Measurements from ENCODE around the gene ATAD3B. TPM values are rescaled to one million over a fixed set of nuclear protein-coding genes. Genes with fewer than 3 reads are reported as not detected.
"Not testable (repeated sequence)": the region's sequence is repeated elsewhere in the genome, so short reads cannot be mapped to it uniquely, and the experiment has no call there.

Gene ATAD3B
- total RNA-seq, 5 donors from 2014 or later (not counting 1 experiment from before 2014, with no cell fraction given) = 52.1 to 69.3 (median 57.2) TPM

DNA sequence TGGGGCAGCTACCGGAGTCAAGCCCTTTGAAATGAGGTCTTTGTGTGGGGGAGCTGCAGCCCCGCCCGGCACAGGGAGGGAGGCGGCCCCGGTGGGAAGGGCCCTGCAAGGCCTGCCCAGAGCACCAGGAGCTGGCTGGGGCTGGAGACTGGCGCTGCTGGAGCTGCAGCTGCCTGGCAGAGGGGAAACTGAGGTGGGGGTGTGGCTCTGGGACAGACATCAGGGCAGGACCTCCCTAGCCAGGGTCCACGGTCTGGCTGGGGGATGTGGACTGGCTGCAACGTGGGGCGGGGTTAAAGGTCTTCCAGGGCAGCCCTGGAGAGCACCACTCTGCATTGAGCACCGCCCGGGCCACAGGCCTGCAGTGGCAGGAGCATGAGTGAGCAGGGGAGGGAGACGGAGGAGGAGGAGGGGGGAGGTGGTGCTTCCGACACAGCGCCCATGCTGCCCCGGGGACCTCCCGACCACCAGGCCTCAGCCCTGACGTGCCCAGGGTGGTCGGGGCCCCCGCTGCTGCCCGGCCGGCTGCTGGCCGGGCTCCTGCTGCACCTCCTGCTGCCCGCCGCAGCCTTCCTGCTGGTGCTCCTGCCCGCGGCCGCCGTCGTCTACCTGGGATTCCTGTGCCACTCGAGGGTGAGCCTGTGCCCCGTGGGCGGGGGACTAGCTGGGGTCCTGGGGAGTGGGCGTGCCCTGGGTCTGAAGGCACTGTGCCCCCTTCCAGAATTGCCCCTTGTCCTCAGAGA lies 45.6 kb upstream of the ATAD3B start:
- ChIA-PET POLR2A (no interaction called here), CTCF (interaction anchor here (0.6 kb wide), 2 partner anchors 26 to 29 kb away, joined by 7 to 8 read pairs; no protein-coding TSS in a partner anchor)
- Histone ChIP-seq H3K27ac (ENCODE audit: low read length) (no peak overlapping the region), H3K36me3 (ENCODE audit: control insufficient read depth in 2 of 2, extremely low read depth in 1 of 2, insufficient read depth in 1 of 2, low read length in 1 of 2) (no peaks in the 10 kb centered on the region), H3K4me1 (ENCODE audit: control insufficient read depth in 1 of 2, extremely low read depth in 1 of 2, insufficient read depth in 2 of 2, low read length in 2 of 2) (peaks cover 0 to 12% of the 10 kb centered on the region in 2 experiments), H3K4me3 (ENCODE audit: control insufficient read depth in 1 of 2, extremely low read depth in 1 of 2, low read length in 1 of 2) (no peak overlapping the region), H3K9me3 (no peaks in the 10 kb centered on the region), H3K27me3 (replicated peaks in 1 of 2; ENCODE audit: control insufficient read depth in 2 of 2, extremely low read depth in 1 of 2, insufficient read depth in 2 of 2, low read length in 1 of 2) (peaks cover 0 to 82% of the 10 kb centered on the region in 2 experiments)
- H3K27me3 Mint-ChIP-seq = peaks cover 14 to 40% of the 10 kb centered on the region in 2 donors
- H3K9me3 Mint-ChIP-seq = no peaks in the 10 kb centered on the region
- ATAC-seq (replicated peaks in 1 of 4) = peak in 2 of 4 experiments; percentile 30 to 32
- no peaks in the 10 kb centered on the region for H3K36me3 Mint-ChIP-seq
- 60% methylated on average over 33 of the region's 33 CpGs for WGBS (ENCODE audit: insufficient coverage)
- peaks cover 3 to 7% (median 3%) of the 10 kb centered on the region in 3 donors for H3K4me1 Mint-ChIP-seq
- DNase-seq = no peak
- no peak overlapping the region for H3K27ac Mint-ChIP-seq
- peak overlapping the region in 1 of 3 donors; percentile 35 for H3K4me3 Mint-ChIP-seq

DNA sequence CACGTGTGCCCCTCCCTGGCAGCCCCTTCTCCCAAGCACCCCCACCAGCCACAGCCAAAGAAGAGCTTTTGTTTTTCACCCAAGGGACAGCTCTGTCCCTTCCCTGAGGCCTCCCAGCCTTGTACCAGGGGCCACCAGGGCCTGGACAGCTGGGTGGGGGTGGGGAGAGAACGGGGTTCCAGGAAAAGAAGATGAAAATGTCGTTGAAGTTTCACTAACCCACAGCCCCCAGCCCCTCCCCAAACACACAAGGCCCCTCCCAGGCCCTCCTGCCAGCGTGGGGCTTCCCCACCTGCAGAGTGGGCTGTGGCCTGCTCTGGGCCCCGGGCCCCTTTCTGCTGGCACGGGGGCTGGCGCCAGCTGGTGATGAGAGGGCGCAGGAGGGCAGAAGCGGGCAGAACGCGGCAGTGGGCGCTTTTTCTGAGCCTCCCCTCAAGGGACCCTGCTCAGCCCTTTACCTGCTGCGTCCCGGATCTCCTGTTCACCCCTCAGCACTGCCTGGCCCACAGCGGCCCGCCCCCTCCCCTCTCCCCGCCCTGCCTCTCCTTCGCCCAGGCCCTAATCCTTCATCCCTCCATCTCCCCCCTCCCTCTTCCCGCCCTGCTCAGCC lies 45.0 kb upstream of the ATAD3B start:
- Mint-ChIP-seq H3K36me3 (no peaks in the 10 kb centered on the region), H3K4me3 (peak overlapping the region in 1 of 3 donors; percentile 35), H3K4me1 (peaks cover 3 to 7% (median 3%) of the 10 kb centered on the region in 3 donors), H3K27ac (no peak overlapping the region), H3K9me3 (no peaks in the 10 kb centered on the region), H3K27me3 (peaks cover 14 to 39% of the 10 kb centered on the region in 2 donors)
- Histone ChIP-seq H3K36me3 (ENCODE audit: control insufficient read depth in 2 of 2, extremely low read depth in 1 of 2, insufficient read depth in 1 of 2, low read length in 1 of 2) (no peaks in the 10 kb centered on the region), H3K27ac (ENCODE audit: low read length) (no peak overlapping the region), H3K27me3 (replicated peaks in 1 of 2; ENCODE audit: control insufficient read depth in 2 of 2, extremely low read depth in 1 of 2, insufficient read depth in 2 of 2, low read length in 1 of 2) (peaks cover 0 to 82% of the 10 kb centered on the region in 2 experiments), H3K4me3 (ENCODE audit: control insufficient read depth in 1 of 2, extremely low read depth in 1 of 2, low read length in 1 of 2) (no peak overlapping the region), H3K4me1 (ENCODE audit: control insufficient read depth in 1 of 2, extremely low read depth in 1 of 2, insufficient read depth in 2 of 2, low read length in 2 of 2) (peaks cover 0 to 10% of the 10 kb centered on the region in 2 experiments), H3K9me3 (no peaks in the 10 kb centered on the region)
- ChIA-PET POLR2A (no interaction called here), CTCF (interaction anchor here (0.6 kb wide), 2 partner anchors 25 to 30 kb away, joined by 7 to 8 read pairs; no protein-coding TSS in a partner anchor)
- WGBS (ENCODE audit: insufficient coverage) = 3% methylated on average over 10 of the region's 19 CpGs
- ATAC-seq (replicated peaks in 1 of 4) = peak in 3 of 4 experiments; percentile 10 to 67 (median 16)
- no peak for DNase-seq

DNA sequence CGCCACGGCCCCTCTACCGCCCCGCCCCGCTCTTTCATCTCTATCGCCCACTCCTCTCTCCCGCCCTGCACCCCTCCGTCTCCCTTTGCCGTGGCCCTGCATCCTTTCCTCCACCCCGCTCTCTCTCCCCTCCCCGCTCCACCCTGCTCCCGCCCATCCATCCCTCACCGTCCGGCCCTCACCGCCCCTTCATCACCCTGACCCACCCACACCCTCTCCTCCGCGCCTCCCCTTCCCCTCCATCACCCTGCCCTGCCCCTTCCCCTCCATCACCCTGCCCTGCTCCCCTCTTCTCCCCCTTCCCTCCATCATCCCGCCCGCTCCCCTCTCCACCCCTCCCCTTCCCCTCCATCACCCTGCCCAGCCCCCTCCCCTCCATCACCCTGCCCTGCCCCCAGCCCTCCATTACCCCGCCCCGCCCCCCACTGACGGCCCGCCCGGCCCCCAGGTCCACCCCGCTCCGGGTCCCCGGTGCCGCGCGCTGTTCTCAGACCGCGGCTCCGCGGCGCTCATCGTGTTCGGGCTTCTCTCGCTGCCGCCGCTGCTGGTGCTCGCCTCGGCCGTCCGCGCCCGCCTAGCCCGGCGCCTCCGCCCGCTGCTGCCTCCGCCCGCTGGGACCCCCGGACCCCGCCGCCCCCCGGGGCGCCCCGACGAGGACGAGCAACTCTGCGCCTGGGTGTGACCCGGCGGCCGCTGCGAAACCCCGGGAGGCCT lies 44.3 kb upstream of the ATAD3B start:
- H3K27ac ChIP-seq (ENCODE audit: low read length) = no peak overlapping the region
- ATAC-seq (replicated peaks in 1 of 4) (peak in 2 of 4 experiments; percentile 21 to 31), DNase-seq (no peak)
- peaks cover 0 to 10% of the 10 kb centered on the region in 2 experiments for H3K4me1 ChIP-seq (ENCODE audit: control insufficient read depth in 1 of 2, extremely low read depth in 1 of 2, insufficient read depth in 2 of 2, low read length in 2 of 2)
- H3K9me3 Mint-ChIP-seq = no peaks in the 10 kb centered on the region
- CTCF ChIA-PET = no interaction called here
- peaks cover 3 to 7% (median 3%) of the 10 kb centered on the region in 3 donors for H3K4me1 Mint-ChIP-seq
- peaks cover 12 to 38% of the 10 kb centered on the region in 2 donors for H3K27me3 Mint-ChIP-seq
- H3K4me3 Mint-ChIP-seq = peak overlapping the region in 1 of 3 donors; percentile 35
- no peaks in the 10 kb centered on the region for H3K36me3 ChIP-seq (ENCODE audit: control insufficient read depth in 2 of 2, extremely low read depth in 1 of 2, insufficient read depth in 1 of 2, low read length in 1 of 2)
- H3K27me3 ChIP-seq (replicated peaks in 1 of 2; ENCODE audit: control insufficient read depth in 2 of 2, extremely low read depth in 1 of 2, insufficient read depth in 2 of 2, low read length in 1 of 2) = peaks cover 0 to 82% of the 10 kb centered on the region in 2 experiments
- WGBS (ENCODE audit: insufficient coverage) = 10% methylated on average over 54 of the region's 66 CpGs
- no peaks in the 10 kb centered on the region for H3K36me3 Mint-ChIP-seq
- H3K4me3 ChIP-seq (ENCODE audit: control insufficient read depth in 1 of 2, extremely low read depth in 1 of 2, low read length in 1 of 2) = no peak overlapping the region
- H3K9me3 ChIP-seq = no peaks in the 10 kb centered on the region
- H3K27ac Mint-ChIP-seq = no peak overlapping the region
- POLR2A ChIA-PET = no interaction called here

DNA sequence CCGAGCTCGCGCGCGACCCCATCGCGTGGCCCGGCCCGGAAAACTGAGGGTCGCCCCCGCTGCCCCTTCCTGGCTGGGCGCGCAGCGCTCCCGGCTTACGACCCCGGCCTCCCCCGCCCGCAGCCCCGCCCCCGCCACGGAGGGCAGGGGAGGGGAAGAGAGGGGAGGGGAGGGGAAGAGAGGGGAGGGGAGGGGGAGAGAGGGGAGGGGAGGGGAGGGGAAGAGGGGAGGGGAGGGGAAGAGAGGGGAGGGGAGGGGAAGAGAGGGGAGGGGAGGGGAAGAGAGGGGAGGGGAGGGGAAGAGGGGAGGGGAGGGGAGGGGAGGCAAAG lies 43.8 kb upstream of the ATAD3B start:
- DNase-seq (no peak), ATAC-seq (replicated peaks in 1 of 4) (no peak)
- POLR2A ChIA-PET = no interaction called here
- Histone ChIP-seq H3K4me1 (ENCODE audit: control insufficient read depth in 1 of 2, extremely low read depth in 1 of 2, insufficient read depth in 2 of 2, low read length in 2 of 2) (peaks cover 0 to 10% of the 10 kb centered on the region in 2 experiments), H3K27me3 (replicated peaks in 1 of 2; ENCODE audit: control insufficient read depth in 2 of 2, extremely low read depth in 1 of 2, insufficient read depth in 2 of 2, low read length in 1 of 2) (peaks cover 0 to 81% of the 10 kb centered on the region in 2 experiments), H3K36me3 (ENCODE audit: control insufficient read depth in 2 of 2, extremely low read depth in 1 of 2, insufficient read depth in 1 of 2, low read length in 1 of 2) (no peaks in the 10 kb centered on the region), H3K27ac (ENCODE audit: low read length) (no peak overlapping the region), H3K9me3 (no peaks in the 10 kb centered on the region), H3K4me3 (ENCODE audit: control insufficient read depth in 1 of 2, extremely low read depth in 1 of 2, low read length in 1 of 2) (no peak overlapping the region)
- H3K27ac Mint-ChIP-seq = no peak overlapping the region
- H3K36me3 Mint-ChIP-seq = no peaks in the 10 kb centered on the region
- H3K9me3 Mint-ChIP-seq = no peaks in the 10 kb centered on the region
- H3K4me1 Mint-ChIP-seq = peaks cover 3 to 7% (median 3%) of the 10 kb centered on the region in 3 donors
- peaks cover 7 to 35% of the 10 kb centered on the region in 2 donors for H3K27me3 Mint-ChIP-seq
- no peak overlapping the region for H3K4me3 Mint-ChIP-seq
- 2% methylated on average over 10 of the region's 22 CpGs for WGBS (ENCODE audit: insufficient coverage)
- CTCF ChIA-PET = no interaction called here

DNA sequence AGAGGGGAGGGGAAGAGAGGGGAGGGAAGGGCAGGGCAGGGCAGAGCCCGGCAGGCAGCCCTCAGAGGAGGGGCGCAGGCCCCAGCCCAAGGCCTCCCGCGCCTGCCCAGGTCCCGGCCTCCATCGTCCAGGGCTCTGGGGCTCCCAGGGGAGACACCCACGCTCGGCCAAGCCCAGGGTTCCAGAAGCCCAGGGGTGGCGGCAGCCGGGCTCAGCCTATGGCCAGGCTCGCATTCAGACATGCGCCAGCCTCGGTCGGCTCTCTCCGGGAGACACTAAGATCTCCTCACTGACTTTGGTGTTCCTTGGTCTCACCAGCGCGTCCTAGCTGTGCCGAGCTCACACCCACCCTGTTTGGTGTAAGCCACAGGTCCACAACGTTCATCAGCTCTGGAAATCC lies 43.4 kb upstream of the ATAD3B start:
- Mint-ChIP-seq H3K9me3 (no peaks in the 10 kb centered on the region), H3K27me3 (peaks cover 7 to 34% of the 10 kb centered on the region in 2 donors), H3K4me1 (peaks cover 3 to 7% (median 3%) of the 10 kb centered on the region in 3 donors), H3K27ac (no peak overlapping the region), H3K4me3 (peak overlapping the region; percentile 7 to 63 (median 50)), H3K36me3 (no peaks in the 10 kb centered on the region)
- POLR2A ChIA-PET = interaction anchor here in 1 of 2 donors (0.7 kb wide), 1 partner anchor 458 kb away, joined by 7 read pairs; no protein-coding TSS in a partner anchor
- CTCF ChIA-PET = interaction anchor here in 1 of 2 donors (0.6 kb wide), 1 partner anchor 119 kb away, joined by 3 read pairs; no protein-coding TSS in a partner anchor
- WGBS (ENCODE audit: insufficient coverage) = 89% methylated on average over 19 of the region's 19 CpGs
- H3K9me3 ChIP-seq = no peaks in the 10 kb centered on the region
- H3K36me3 ChIP-seq (ENCODE audit: control insufficient read depth in 2 of 2, extremely low read depth in 1 of 2, insufficient read depth in 1 of 2, low read length in 1 of 2) = no peaks in the 10 kb centered on the region
- DNase-seq (no peak), ATAC-seq (replicated peaks in 1 of 4) (no peak)
- H3K4me1 ChIP-seq (ENCODE audit: control insufficient read depth in 1 of 2, extremely low read depth in 1 of 2, insufficient read depth in 2 of 2, low read length in 2 of 2) = peaks cover 0 to 10% of the 10 kb centered on the region in 2 experiments
- peaks cover 0 to 81% of the 10 kb centered on the region in 2 experiments for H3K27me3 ChIP-seq (replicated peaks in 1 of 2; ENCODE audit: control insufficient read depth in 2 of 2, extremely low read depth in 1 of 2, insufficient read depth in 2 of 2, low read length in 1 of 2)
- H3K27ac ChIP-seq (ENCODE audit: low read length) = no peak overlapping the region
- H3K4me3 ChIP-seq (ENCODE audit: control insufficient read depth in 1 of 2, extremely low read depth in 1 of 2, low read length in 1 of 2) = no peak overlapping the region

DNA sequence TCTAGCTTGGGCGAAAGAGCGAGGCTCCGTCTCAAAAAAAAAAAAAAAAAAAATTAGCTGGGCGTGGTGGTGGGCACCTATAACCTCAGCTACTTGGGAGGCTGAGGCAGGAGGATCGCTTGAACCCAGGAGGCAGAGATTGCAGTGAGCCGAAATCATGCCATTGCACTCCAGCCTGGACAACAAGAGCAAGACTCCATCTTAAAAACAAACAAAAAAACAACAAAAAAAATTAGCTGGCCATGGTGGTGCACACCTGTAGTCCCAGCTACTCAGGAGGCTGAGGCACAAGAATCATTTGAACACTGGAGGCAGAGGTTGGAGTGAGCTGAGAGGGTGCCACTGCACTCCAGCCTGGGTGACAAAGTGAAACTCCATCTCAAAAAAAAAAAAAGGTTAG lies 42.6 kb upstream of the ATAD3B start:
- not testable (repeated sequence) for H3K9me3 ChIP-seq; H3K9me3 Mint-ChIP-seq; H3K36me3 ChIP-seq (ENCODE audit: control insufficient read depth in 2 of 2, extremely low read depth in 1 of 2, insufficient read depth in 1 of 2, low read length in 1 of 2); H3K4me3 ChIP-seq (ENCODE audit: control insufficient read depth in 1 of 2, extremely low read depth in 1 of 2, low read length in 1 of 2); H3K27ac Mint-ChIP-seq; H3K36me3 Mint-ChIP-seq; DNase-seq; H3K4me1 Mint-ChIP-seq; H3K27ac ChIP-seq (ENCODE audit: low read length); ATAC-seq (replicated peaks in 1 of 4)
- Mint-ChIP-seq H3K27me3 (peaks cover 7 to 34% of the 10 kb centered on the region in 2 donors), H3K4me3 (peak overlapping the region in 1 of 3 donors; percentile 63)
- CTCF ChIA-PET = interaction anchor here (0.6 kb wide), 2 partner anchors 15 to 119 kb away, joined by 3 to 4 read pairs; no protein-coding TSS in a partner anchor
- POLR2A ChIA-PET = interaction anchor here in 1 of 2 donors (0.7 kb wide), 2 partner anchors 128 to 459 kb away, joined by 7 read pairs; no protein-coding TSS in a partner anchor
- WGBS (ENCODE audit: insufficient coverage) = no CpG with 5 or more reads among the region's 6 CpGs
- Histone ChIP-seq H3K4me1 (ENCODE audit: control insufficient read depth in 1 of 2, extremely low read depth in 1 of 2, insufficient read depth in 2 of 2, low read length in 2 of 2) (peaks cover 0 to 12% of the 10 kb centered on the region in 2 experiments), H3K27me3 (replicated peaks in 1 of 2; ENCODE audit: control insufficient read depth in 2 of 2, extremely low read depth in 1 of 2, insufficient read depth in 2 of 2, low read length in 1 of 2) (peaks cover 0 to 83% of the 10 kb centered on the region in 2 experiments)

Measured in T-cell (primary cell).